DMS 273 (cell line): Measurements from ENCODE around the gene VPS29.

Experiments
- DNase-seq: peaks from one replicate; lab custom pipeline; 2025; ENCODE audit not compliant: unreplicated experiment; lab: John Stamatoyannopoulos, UW

The VPS29 gene

DNA sequence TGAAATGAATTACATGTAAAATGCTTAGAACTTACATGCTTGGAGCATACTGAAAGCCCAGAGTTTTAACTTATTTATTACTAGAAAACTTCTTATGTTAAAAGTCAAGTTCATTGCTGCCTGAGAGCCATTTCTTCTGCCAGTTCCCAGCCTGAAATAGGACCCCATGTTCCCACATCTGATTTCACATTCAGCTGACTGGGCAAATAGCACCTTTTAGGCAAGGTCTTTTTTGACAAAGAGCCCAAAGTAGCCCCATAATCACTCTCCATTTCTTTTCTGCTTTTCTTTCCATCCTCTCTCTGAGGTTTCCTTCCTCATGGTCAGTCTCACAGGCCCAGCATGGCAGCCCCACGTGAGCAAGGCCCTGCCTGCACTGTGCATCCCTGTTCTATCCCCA lies 50.6 kb downstream of the VPS29 start:
- DNase-seq: no peak

GRCh38 chr12:110449799-110450497 lies 52.0 kb downstream of the VPS29 start, which contains the start of gene ARPC3:
ARPC3 (minus strand) TSS chr12:110450337; CDS start chr12:110450260, 77 bp downstream.
- DNase-seq: peak; percentile 96

DNA sequence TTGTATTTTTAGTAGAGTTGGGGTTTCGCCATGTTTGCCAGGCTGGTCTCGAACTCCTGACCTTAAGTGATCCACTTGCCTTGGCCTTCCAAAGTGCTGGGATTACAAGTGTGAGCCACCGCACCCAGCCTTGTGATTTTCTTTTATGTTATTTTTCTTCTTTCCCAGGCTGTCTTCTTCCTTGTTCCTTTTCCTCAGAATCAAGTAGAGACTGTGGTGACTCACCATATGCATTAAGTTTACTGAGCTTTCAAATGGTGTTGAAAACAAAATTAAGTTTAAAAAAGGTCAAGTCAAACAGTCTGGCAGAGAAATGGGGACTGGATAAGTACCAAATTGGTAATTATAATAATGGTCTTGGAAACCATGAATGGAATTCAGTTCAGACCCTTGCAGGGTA lies 57.5 kb downstream of the VPS29 start:
- no peak for DNase-seq
